Mesendoderm (in vitro differentiated cells): ENCODE measurements around the gene SPDL1.

Experiments used
- DNase-seq: peaks from one replicate; pipeline ENCODE4 v3.0.0; 2013
- H2AK5ac ChIP-seq: 2 replicates; pipeline ENCODE4 v1.6.1; 2013; ENCODE audit warnings: low read length, inconsistent platforms
- H2BK120ac ChIP-seq: 2 replicates; pipeline ENCODE4 v1.6.1; 2013; ENCODE audit warnings: low read depth, mild to moderate bottlenecking, low read length, moderate library complexity, mixed read lengths
- H2BK15ac ChIP-seq: replicated peaks from 2 replicates; pipeline ENCODE4 v1.6.1; 2013; ENCODE audit warnings: low read depth, mild to moderate bottlenecking, moderate library complexity
- H2BK5ac ChIP-seq: 2 replicates; pipeline ENCODE4 v1.6.1; 2013; ENCODE audit warnings: low read length, inconsistent platforms
- H3K18ac ChIP-seq: 2 replicates; pipeline ENCODE4 v1.6.1; 2013; ENCODE audit warnings: mild to moderate bottlenecking, low read length, mixed read lengths
- H3K23ac ChIP-seq: one replicate; pipeline ENCODE4 v1.6.1; 2013; ENCODE audit warnings: low read length
- H3K27ac ChIP-seq: 2 replicates; pipeline ENCODE4 v1.5.1; 2013; ENCODE audit warnings: low read depth, mild to moderate bottlenecking, inconsistent platforms, low read length, moderate library complexity
- H3K27me3 ChIP-seq: 2 replicates; pipeline ENCODE4 v1.6.1; 2013; ENCODE audit warnings: low read length, control low read depth, mild to moderate bottlenecking, inconsistent platforms; ENCODE audit not compliant: insufficient read depth, poor library complexity
- H3K36me3 ChIP-seq: 2 replicates; pipeline ENCODE4 v1.6.1; 2013; ENCODE audit warnings: low read length, inconsistent platforms; ENCODE audit not compliant: control insufficient read depth, insufficient read depth
- H3K4ac ChIP-seq: one replicate; pipeline ENCODE4 v1.6.1; 2013; ENCODE audit warnings: low read depth, mild to moderate bottlenecking, low read length, moderate library complexity
- H3K4me1 ChIP-seq: 2 replicates; pipeline ENCODE4 v1.6.1; 2013; ENCODE audit warnings: low read depth, low read length, inconsistent platforms; ENCODE audit not compliant: control insufficient read depth
- H3K4me2 ChIP-seq: 2 replicates; pipeline ENCODE4 v1.6.1; 2013; ENCODE audit warnings: low read length
- H3K4me3 ChIP-seq: 2 replicates; pipeline ENCODE4 v1.5.1; 2013; ENCODE audit warnings: mild to moderate bottlenecking, low read length
- H3K56ac ChIP-seq: one replicate; pipeline ENCODE4 v1.6.1; 2013; ENCODE audit warnings: low read length
- H3K79me1 ChIP-seq: 2 replicates; pipeline ENCODE4 v1.6.1; 2013; ENCODE audit warnings: low read length, inconsistent platforms
- H3K79me2 ChIP-seq: 2 replicates; pipeline ENCODE4 v1.6.1; 2013; ENCODE audit warnings: mild to moderate bottlenecking, low read length; ENCODE audit not compliant: control insufficient read depth, insufficient read depth
- H3K9ac ChIP-seq: 2 replicates; pipeline ENCODE4 v1.6.1; 2013; ENCODE audit warnings: low read length, inconsistent platforms
- H4K5ac ChIP-seq: one replicate; pipeline ENCODE4 v1.6.1; 2013; ENCODE audit warnings: low read length
- H4K8ac ChIP-seq: one replicate; pipeline ENCODE4 v1.6.1; 2013; ENCODE audit warnings: low read depth, mild to moderate bottlenecking, control low read depth, low read length, moderate library complexity
- WGBS: extraction: QIAGEN DNeasy Blood & Tissue Kit; methylation state at CpG from one replicate; pipeline ENCODE4 v1.1.7; 2013; ENCODE audit warnings: low lambda C conversion rate, missing lambda C conversion rate; ENCODE audit not compliant: insufficient coverage; ENCODE audit errors: extremely low coverage; 5-methylcytosine and 5-hydroxymethylcytosine counted together

Gene SPDL1

GRCh38 chr5:169584998-169585451 is 1.5 kb downstream of the SPDL1 start:
- no peak for DNase-seq
- no peak overlapping the region for H3K23ac ChIP-seq

GRCh38 chr5:169590602-169591001 is 7.0 kb downstream of the SPDL1 start:
- H3K27me3 ChIP-seq, result no peaks in the 10 kb centered on the region
- H3K4ac ChIP-seq, result no peak overlapping the region
- H3K4me2 ChIP-seq, result no peak overlapping the region
- no peak for DNase-seq
- peaks cover 17% of the 10 kb centered on the region for H3K79me1 ChIP-seq
- no CpG with 5 or more reads among the region's 3 CpGs for WGBS
- H3K79me2 ChIP-seq, result peaks cover 14% of the 10 kb centered on the region
- H2AK5ac ChIP-seq, result no peak overlapping the region
- H2BK5ac ChIP-seq, result no peak overlapping the region
- H3K4me3 ChIP-seq, result no peak overlapping the region
- no peak overlapping the region for H3K27ac ChIP-seq
- no peak overlapping the region for H3K23ac ChIP-seq
- H4K8ac ChIP-seq, result no peak overlapping the region
- H2BK15ac ChIP-seq, result no peak overlapping the region
- H2BK120ac ChIP-seq, result no peak overlapping the region
- peaks cover 5% of the 10 kb centered on the region for H3K36me3 ChIP-seq
- H3K56ac ChIP-seq, result no peak overlapping the region
- H3K9ac ChIP-seq, result no peak overlapping the region
- H3K4me1 ChIP-seq, result no peaks in the 10 kb centered on the region
- no peak overlapping the region for H3K18ac ChIP-seq
- H4K5ac ChIP-seq, result no peak overlapping the region

More at GRCh38 chr5:169584998-169585451, 1.5 kb downstream of the SPDL1 start:
- Histone ChIP-seq H3K4me2 (peak overlapping the region; percentile 31), H2AK5ac (no peak overlapping the region), H3K4me1 (no peaks in the 10 kb centered on the region), H3K79me2 (peaks cover 30% of the 10 kb centered on the region), H2BK120ac (no peak overlapping the region), H3K4ac (no peak overlapping the region), H3K79me1 (peaks cover 22% of the 10 kb centered on the region), H4K8ac (no peak overlapping the region), H3K9ac (peak overlapping the region; percentile 21), H2BK15ac (no peak overlapping the region), H4K5ac (no peak overlapping the region), H2BK5ac (no peak overlapping the region), H3K18ac (no peak overlapping the region), H3K56ac (no peak overlapping the region), H3K27me3 (no peaks in the 10 kb centered on the region), H3K27ac (no peak overlapping the region), H3K4me3 (no peak overlapping the region), H3K36me3 (peaks cover 3% of the 10 kb centered on the region)
- WGBS, result no CpG with 5 or more reads among the region's 5 CpGs

DNA sequence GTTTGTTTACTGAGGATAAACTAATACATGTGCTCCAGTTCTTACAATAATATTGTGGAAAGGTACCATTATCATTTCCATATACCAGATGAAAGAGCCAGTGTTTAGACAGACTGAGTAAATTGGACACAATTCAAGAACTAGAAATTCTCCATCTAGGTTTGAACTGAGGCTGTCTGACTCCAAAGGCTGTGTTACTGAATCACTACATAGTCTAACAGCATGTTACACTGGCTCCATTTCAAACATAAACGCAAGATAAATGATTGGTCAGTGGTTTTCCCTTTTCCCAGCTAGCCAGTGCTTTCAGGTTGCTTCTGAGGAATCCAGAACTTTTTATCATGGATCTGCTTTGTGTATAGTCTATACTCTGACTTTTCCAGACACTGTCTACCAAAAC is 8.1 kb downstream of the SPDL1 start:
- WGBS, result no CpG with 5 or more reads among the region's 1 CpG
- Histone ChIP-seq H4K5ac (no peak overlapping the region), H3K27ac (no peak overlapping the region)

DNA sequence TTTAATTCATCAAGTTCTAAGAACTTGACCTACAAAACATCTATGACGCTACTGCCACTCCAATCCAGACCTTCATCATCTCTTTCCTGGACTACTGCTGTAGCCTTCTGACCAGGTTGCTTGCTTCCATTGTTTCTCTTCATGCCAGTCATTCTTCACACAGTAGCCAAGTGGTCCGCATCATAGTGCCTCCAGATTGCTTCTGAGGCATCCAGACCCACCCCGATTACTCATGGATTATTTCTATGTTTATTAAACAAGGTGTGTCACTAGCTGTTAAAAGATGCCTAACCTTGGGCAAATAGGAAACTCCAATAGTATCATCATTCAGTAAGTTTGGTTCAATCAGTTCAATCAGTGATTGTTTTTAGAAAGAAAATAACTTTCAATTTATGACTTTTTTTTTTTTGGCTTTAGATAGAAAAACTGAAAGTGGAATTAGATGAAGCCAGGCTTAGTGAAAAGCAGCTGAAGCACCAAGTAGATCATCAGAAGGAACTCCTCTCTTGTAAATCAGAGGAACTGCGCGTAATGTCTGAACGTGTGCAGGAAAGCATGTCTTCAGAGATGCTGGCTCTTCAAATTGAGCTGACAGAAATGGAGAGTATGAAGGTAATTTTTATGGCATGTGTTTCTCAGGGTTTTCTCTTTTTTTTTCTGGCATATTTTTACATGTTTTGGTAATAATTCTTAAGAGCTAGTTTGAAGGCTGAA is 9.5 kb downstream of the SPDL1 start:
- Histone ChIP-seq H3K4ac (no peak overlapping the region), H3K36me3 (peaks cover 5% of the 10 kb centered on the region), H3K27me3 (no peaks in the 10 kb centered on the region), H3K4me2 (no peak overlapping the region), H2BK15ac (no peak overlapping the region), H4K5ac (no peak overlapping the region), H2BK5ac (no peak overlapping the region), H3K79me2 (no peaks in the 10 kb centered on the region), H2AK5ac (no peak overlapping the region), H3K18ac (no peak overlapping the region), H3K23ac (no peak overlapping the region), H3K4me1 (no peaks in the 10 kb centered on the region), H3K9ac (no peak overlapping the region), H2BK120ac (no peak overlapping the region), H4K8ac (no peak overlapping the region), H3K79me1 (peaks cover 5% of the 10 kb centered on the region), H3K27ac (no peak overlapping the region), H3K4me3 (no peak overlapping the region), H3K56ac (no peak overlapping the region)
- DNase-seq, result no peak
- WGBS, result no CpG with 5 or more reads among the region's 6 CpGs

More for the DNA sequence above, 8.1 kb downstream of the SPDL1 start:
- Histone ChIP-seq H3K4ac (no peak overlapping the region), H3K56ac (no peak overlapping the region), H2AK5ac (no peak overlapping the region), H3K9ac (no peak overlapping the region), H3K4me1 (no peaks in the 10 kb centered on the region), H3K79me1 (peaks cover 10% of the 10 kb centered on the region), H3K36me3 (peaks cover 5% of the 10 kb centered on the region), H3K4me3 (no peak overlapping the region), H3K18ac (no peak overlapping the region), H3K23ac (no peak overlapping the region), H3K4me2 (no peak overlapping the region), H4K8ac (no peak overlapping the region), H3K27me3 (no peaks in the 10 kb centered on the region), H3K79me2 (peaks cover 6% of the 10 kb centered on the region), H2BK5ac (no peak overlapping the region), H2BK120ac (no peak overlapping the region), H2BK15ac (no peak overlapping the region)
- DNase-seq, result no peak

DNA sequence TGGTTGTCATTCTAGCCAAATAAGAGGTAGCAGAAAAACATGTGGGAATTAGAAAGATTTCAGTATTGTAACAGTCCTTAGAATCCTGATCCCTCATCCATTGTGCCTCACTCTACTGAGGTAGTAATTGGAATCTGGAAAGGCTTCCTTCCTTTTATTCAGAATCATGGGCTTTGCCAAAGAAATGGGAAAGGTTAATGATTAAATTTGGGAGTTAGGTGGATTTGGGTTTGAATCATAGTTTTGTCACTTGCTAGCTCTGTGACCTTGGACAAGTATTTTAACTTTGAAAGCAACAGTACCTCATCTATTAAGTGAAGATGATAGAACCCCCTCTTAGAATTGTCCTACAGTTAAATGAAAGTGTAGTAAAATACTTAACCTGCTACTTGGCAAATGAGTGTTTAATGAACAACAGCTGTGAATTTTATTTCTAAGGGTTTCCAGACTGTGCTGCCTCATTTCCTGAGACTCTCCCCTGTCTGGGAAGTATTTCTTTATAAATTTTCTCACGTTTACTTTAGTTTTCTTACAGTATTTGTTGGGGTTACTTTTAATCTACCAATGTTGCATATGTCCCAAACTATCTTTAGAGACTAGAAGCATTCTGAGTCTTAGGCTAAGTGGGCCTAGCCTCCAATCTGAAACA is 11.7 kb downstream of the SPDL1 start:
- no peak overlapping the region for H3K56ac ChIP-seq
- no peak overlapping the region for H3K9ac ChIP-seq
- H3K4me3 ChIP-seq, result no peak overlapping the region
- no peak overlapping the region for H4K5ac ChIP-seq
- H2BK120ac ChIP-seq, result no peak overlapping the region
- H3K27ac ChIP-seq, result no peak overlapping the region
- no peak overlapping the region for H2AK5ac ChIP-seq
- H3K4me1 ChIP-seq, result no peaks in the 10 kb centered on the region
- H3K79me2 ChIP-seq, result no peaks in the 10 kb centered on the region
- no peak for DNase-seq
- no CpG with 5 or more reads among the region's 1 CpG for WGBS
- H2BK5ac ChIP-seq, result no peak overlapping the region
- peaks cover 1% of the 10 kb centered on the region for H3K79me1 ChIP-seq
- no peaks in the 10 kb centered on the region for H3K27me3 ChIP-seq
- no peak overlapping the region for H3K23ac ChIP-seq
- no peak overlapping the region for H3K4me2 ChIP-seq
- H3K18ac ChIP-seq, result no peak overlapping the region
- no peak overlapping the region for H2BK15ac ChIP-seq
- H4K8ac ChIP-seq, result no peak overlapping the region
- no peak overlapping the region for H3K4ac ChIP-seq
- H3K36me3 ChIP-seq, result peaks cover 2% of the 10 kb centered on the region
